NCI-H1092 treated with DMSO at 0.1 percent for 48 hours (cell line): ENCODE measurements around the gene HSPB7.
"Not testable (repeated sequence)": the region's sequence is repeated elsewhere in the genome, so short reads cannot be mapped to it uniquely, and the experiment has no call there.

Source experiments
- DNase-seq: peaks from one replicate; lab custom pipeline; 2025; lab: John Stamatoyannopoulos, UW

The HSPB7 gene

GRCh38 chr1:16006552-16007485 lies 11.0 kb downstream of the HSPB7 start:
- no peak for DNase-seq

- no peak for DNase-seq
These were observed 11.8 kb downstream of the HSPB7 start for GRCh38 chr1:16006010-16006409.

GRCh38 chr1:16005597-16005996 lies 12.2 kb downstream of the HSPB7 start:
- DNase-seq: no peak

- not testable (repeated sequence) for DNase-seq
These were observed 16.6 kb downstream of the HSPB7 start for GRCh38 chr1:16001274-16001673.

GRCh38 chr1:15998929-15999328 lies 18.9 kb downstream of the HSPB7 start:
- DNase-seq: no peak

- no peak for DNase-seq
These were observed 20.1 kb downstream of the HSPB7 start for GRCh38 chr1:15997637-15998280.

- DNase-seq: no peak
These were observed 20.7 kb downstream of the HSPB7 start for GRCh38 chr1:15997076-15997585.

GRCh38 chr1:15994590-15995351 lies 23.1 kb downstream of the HSPB7 start:
- DNase-seq: peak; percentile 17

- no peak for DNase-seq
These were observed 23.8 kb downstream of the HSPB7 start for GRCh38 chr1:15994081-15994480.

- no peak for DNase-seq
These were observed 24.2 kb downstream of the HSPB7 start for GRCh38 chr1:15993666-15994065.

GRCh38 chr1:15992582-15993500 lies 25.0 kb downstream of the HSPB7 start:
- no peak for DNase-seq

- DNase-seq: no peak
These were observed 25.7 kb downstream of the HSPB7 start for GRCh38 chr1:15992187-15992553.

- no peak for DNase-seq
These were observed 26.2 kb downstream of the HSPB7 start for GRCh38 chr1:15991427-15992186.

- DNase-seq: no peak
These were observed 28.1 kb downstream of the HSPB7 start for GRCh38 chr1:15989776-15990175.

GRCh38 chr1:15988856-15989736 lies 28.7 kb downstream of the HSPB7 start:
- no peak for DNase-seq

- DNase-seq: no peak
These were observed 32.1 kb downstream of the HSPB7 start for GRCh38 chr1:15985611-15986297.

GRCh38 chr1:15983275-15983674 lies 34.6 kb downstream of the HSPB7 start:
- DNase-seq: no peak

GRCh38 chr1:15981679-15982078 lies 36.2 kb downstream of the HSPB7 start:
- DNase-seq: no peak

GRCh38 chr1:15977947-15978346 lies 39.9 kb downstream of the HSPB7 start:
- not testable (repeated sequence) for DNase-seq
